Activated CD4-positive, alpha-beta T cell treated with anti-CD3 and anti-CD28 coated beads, Interleukin-2, amount 50 U/mL, for 16 hours (primary cell): ENCODE data around the gene THADA.
"Not testable (repeated sequence)": the region's sequence is repeated elsewhere in the genome, so short reads cannot be mapped to it uniquely, and the experiment has no call there.

Source experiments
- DNase-seq: peaks from one replicate; pipeline ENCODE4 v3.0.0-alpha.2; 2020

THADA gene

DNA sequence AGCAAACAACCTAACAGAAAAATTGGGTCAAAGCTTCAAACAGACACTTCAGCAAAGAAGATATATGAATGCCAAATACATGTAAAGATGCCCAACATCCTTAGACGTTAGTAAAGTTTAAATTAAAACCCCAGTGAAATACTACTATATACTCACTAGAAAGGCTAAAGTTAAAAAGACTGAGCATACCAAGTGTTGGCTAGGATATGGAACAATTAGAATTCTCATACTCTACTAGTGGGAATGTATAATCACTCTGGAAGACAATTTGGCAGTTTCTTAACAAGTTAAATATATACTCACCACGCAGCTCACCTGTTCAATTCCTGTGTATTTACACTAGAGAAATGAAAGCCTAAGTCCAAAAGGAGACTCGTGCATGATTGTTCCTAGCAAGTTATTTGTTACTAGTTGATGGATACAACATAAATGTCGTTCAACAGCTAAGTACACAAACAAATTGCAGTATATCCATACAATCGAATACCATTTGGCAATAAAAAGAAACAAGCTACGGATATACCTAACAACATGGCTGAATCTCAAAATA, 185.7 kb downstream of the THADA start:
- DNase-seq = no peak

DNA sequence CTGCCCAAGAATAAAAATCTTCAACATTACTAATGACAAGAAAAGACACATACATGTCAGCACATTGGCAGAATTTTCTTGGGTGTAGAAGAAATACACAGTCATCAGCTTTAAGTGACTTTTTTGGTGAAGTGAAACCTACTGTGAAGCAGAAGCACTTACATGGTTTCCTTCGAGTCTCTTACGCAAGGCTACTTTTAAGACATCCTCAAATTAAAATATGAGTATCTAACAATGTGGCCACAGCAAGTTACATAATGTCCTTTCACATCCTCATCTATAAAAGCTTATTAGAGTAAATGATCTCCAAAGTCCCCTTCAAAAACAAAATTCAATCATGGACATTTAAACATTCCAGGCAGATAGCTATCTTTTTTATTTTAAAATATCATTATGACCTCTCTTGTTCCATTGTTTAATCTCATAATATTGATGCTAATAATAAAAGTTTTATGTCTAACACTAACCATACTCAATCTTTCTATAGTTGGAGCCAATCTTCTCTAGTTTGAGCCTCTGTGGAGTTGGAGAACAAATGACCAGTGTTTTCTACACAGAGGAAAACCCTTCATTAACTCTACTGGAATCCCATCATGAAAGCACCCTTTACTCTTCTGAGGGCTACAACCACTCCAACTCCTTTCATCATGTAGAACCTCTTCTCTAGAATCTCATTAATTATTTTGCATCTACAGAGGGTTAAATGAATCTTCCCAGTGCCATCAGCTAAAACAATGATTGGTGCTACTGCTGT, 187.3 kb downstream of the THADA start:
- DNase-seq = no peak

DNA sequence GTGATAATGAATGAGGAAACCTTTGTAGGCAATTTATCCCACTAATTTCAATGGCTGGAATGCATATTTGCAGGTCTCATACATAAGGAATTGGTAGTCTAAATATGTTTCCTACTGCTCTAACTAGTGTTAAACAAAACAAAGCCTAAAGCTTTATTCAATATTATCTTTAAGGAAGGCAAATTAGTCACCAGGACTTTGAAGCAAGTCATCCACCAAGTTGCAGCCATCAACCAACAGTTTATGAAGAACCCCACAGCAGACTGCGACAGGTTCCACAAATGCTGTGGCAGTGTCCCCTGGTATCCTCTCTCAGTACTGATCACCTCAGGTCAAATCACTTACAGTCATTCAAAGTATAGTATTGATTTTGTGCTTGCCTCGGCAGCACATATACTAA, 187.9 kb downstream of the THADA start:
- DNase-seq = no peak

DNA sequence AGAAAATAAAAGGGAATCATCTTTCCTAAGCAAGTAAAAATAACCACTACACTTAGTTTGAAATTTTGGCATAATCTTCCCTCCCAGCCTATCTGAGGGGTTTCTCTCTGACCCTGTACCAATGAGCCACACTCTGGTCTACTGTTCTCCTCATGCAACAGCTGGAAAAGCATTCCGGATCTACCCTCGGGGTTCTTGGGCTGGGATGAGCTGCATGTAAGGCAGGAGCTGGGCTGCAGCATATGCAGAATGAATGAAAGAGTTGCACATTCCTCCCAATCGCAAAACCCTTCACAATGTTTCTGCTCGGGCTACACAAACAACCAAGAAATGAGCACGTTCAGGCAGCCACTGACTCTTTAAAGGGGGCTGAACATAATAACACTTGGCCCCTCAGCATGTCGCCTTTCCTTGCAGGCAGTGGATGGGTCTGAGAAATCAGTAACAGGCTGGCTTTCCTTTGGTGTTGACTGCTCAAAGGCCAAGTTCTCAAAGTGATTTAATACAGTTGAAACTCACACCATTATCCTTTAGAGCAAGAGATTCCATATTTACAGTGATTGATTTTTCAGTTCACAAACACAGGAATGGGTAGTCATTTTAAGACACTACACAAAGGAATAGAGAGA, 189.1 kb downstream of the THADA start:
- no peak for DNase-seq

DNA sequence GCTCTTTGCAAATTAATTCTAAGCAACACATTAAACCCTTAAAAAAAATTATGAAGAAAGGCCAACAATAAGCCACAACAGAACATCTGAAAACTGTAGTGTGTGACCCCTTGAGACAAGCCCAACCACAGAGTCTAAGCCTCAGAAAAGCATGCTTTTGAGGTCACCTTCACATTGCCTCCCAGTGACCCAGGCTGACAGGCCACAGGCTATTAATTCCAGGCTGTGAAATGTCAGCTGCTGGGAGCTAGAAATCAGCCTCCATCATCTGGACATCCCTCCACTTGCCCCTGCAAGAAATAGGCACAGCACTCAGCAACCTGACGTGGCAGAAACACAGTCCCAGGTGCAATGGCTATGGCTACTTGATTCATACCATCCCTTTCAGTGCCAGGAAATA, 190.0 kb downstream of the THADA start:
- DNase-seq = no peak

DNA sequence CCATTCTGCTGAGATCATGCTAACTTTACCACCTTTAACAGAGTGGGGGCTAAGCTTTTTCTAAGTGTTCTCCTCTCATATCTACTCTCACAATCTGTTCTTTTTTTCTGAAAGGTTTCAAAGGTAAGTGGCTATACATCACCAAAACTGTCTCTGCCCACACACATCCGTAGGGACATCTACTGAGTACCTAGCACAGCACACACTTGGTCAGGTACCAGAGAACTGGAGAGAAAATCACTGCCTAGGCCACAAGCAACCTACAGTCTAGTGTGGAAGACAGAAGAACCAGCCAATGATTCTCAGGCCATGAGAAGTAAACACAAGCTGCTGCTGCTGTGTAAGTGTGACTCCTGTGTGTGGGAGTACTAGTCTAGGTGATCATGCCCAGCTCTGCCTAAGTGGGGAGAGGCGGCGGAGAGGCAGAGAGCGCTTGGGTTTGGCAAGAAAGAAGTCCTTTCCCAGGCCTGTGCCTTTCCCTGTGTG, 193.3 kb downstream of the THADA start:
- no peak for DNase-seq

DNA sequence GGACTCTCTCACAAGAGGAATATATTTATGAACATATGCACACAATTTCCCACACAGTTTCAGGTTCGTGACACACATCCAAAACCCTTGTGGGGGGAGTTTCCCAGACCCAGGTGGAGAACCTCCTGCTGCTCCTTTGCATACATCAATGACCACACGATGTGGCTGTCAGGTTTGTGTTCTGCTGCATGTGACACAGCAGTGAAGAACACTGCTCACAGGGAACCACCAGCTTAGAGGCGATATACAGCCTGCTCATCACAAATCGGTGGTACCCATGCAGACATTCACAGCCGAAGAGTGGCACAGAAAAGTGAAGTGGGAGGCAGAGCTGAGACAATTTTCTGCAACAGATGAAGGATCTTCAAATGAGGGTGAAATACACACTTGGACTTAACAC, 193.8 kb downstream of the THADA start:
- peak; percentile 45 for DNase-seq

DNA sequence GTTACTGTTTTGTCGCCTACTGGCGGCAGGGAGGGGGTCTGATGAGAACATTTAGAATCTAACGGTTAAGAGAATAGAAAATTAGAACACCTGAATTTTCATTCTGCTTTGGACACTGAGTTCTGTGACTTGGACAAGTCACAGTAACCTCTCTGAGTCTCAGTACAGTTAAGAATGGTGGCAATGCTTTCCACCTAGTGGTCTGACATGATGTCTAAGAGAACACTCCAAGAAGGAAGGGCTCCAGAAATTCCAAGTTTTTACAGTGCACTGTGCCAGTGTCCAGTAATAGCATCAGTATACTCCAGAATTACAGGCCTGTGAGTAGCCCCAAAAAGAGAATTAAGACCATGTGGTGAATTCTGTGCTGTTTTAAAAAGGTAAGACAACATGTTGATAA, 195.3 kb downstream of the THADA start:
- no peak for DNase-seq

DNA sequence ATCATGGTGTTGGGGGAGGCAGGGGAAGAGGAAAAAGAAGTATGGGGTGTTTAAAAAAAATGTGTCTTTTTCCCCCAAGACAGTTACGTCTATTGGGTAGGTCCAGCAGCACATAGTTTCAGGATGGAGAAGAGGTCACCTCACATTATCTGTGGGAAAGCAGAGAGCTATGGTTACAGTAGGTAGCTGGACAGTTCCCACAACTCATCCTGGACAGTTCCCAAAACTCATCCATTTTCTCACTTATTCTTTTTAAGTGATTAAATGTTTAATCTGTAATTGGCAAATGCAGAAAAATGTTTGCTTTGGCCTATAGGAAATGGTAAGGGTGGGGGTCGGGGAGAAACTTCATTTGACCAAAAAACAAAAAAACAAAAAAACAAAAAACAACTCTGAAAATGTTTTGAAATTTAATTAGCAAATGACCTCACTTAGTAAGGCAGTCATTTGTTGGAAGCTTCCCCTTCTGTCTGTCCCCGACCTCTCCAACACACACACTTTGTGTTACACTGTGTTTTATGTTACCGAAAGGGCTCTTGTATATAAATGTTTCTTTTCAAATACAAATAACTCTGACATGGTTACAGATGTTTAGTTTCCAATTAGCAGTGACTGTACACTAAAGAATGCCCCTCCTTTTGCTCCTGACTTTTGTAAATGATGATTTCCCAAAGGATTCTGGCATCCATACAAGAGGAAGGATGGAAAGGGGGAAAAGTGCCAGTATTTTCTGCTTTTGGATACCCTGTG, 196.1 kb downstream of the THADA start:
- no peak for DNase-seq

DNA sequence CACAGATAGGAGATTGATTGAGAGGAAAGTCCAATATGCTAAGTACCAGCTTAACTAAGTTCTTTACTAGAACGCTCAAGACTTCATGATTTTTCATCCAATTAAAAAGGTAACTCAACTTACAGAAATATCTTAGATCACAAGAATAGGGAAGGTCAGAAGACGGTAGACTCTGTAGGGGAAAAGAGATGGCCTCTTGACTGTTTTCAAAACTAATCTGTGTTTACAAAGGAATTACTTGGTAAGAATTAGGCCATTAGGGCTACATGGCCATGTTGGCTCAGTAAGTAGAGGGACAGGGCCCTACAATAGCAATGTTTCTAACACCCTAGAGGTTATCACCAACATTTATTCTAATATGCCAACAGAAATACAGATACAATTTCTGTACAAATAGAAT, 196.7 kb downstream of the THADA start:
- DNase-seq = no peak

DNA sequence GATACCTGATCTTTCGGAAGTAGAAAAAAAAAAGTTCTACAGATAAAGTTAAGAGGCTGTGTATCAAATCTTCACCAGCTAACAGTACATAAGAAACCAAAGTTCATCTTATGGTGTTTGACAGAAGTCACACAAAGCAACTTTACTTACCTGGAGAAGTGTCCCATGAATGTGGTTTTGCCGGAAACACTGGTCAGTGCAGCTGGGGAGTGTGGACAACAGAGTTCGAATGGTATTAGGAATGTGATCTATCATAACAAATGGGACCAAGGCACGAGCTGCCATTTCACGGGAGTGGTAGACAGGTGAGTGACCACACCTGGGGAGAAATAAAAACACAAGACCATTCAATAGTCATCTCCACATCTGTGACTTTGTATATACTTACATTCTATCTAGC, 198.0 kb downstream of the THADA start:
- no peak for DNase-seq

DNA sequence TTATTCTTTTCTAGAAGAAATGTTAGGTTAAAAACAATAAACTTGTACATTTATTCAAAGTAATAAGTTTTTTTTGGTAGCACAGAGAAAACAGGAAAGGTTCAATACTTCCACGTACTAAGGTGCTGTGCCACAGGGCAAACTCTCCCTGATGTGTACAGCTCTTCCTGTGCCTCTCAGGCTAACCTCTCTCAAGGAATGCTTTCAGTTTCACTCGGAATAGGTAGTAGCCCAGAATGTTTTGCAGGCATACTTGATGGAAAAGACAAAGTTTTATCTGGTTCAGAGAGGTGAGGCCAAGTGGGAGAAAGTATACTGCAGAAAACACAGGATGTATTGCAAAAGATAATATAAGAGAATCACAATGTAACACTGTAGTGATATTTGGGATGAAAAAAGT, 198.4 kb downstream of the THADA start:
- no peak for DNase-seq

DNA sequence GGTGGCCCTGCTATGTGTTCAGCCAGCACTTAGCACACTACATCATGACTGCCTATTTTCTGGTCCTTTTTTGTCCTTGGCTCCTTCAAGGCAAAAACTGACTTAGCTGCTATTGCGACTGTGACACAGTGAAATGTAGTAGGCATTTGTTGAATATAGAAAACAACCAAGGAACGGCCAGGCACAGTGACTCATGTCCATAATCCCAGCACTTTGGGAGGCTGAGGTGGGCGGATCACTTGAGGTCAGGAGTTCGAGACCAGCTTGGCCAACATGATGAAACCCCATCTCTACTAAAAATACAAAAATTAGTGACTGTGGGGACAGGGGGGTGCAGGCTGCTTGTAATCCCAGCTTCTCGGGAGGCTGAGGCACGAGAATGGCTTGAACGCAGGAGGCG, 199.5 kb downstream of the THADA start:
- not testable (repeated sequence) for DNase-seq

DNA sequence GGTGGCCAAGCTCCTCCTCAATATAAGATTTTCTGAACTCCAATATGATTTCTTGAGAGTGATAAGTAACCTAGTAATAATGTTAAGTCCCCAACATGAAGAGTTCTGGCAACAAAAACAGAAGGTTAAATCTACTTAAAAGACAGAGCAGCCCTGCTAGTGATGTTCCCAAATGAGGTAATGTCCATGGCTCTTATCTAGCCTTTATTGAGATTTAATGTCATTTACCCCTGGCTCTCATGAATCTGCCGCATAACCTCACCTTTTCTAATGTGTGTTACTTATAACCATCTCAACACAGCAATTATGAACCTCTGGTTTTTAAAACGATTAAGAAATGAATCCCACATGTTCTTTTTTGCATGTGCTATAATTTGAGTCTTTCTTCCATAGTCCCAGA, 201.9 kb downstream of the THADA start:
- no peak for DNase-seq

DNA sequence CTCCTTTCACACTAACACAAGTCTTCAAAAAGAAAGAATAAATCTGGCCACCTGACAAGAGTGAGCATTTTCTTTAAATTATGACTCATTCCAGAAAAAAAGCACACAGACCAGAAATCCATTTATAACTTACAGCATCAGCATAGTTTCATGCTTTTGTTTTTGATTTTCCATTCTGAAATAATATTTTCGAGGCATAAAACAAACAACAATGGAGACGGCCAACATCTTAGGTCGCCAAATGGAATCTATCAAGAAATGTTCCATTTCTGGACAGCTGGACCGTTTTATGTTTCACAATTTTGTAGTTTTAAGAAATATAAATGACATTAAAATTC, 204.0 kb downstream of the THADA start:
- no peak for DNase-seq

DNA sequence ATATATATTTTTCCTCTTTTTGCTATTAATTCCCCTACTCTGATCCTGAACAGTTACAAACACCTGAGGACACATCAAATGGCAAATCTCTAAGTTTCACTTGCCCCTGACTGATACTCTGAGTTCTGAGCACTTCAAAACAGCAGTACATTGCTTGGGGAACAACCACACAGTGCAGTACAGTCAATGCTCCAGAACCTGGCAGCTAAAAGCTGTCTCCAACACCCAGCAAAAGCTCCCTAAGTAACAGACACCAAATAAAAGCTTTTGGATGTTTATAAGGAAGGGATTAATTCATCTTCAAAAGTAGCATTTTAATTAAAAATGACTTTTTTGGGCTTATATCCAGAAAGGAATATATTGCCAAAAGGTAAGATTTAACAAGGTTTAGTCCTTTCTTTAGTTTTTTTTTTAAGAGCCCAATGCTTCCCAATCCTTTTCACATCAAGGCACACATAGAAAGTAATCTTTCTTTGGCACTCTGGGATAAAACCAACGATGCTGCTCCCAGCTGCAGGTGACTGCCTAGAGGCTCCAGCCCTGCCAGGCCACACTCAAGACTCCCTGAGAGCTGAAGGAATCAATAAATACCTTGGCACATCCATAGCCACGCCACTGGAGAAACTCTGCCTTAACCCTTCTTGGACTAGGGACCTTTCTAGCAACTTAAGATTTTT, 204.5 kb downstream of the THADA start:
- DNase-seq = no peak

DNA sequence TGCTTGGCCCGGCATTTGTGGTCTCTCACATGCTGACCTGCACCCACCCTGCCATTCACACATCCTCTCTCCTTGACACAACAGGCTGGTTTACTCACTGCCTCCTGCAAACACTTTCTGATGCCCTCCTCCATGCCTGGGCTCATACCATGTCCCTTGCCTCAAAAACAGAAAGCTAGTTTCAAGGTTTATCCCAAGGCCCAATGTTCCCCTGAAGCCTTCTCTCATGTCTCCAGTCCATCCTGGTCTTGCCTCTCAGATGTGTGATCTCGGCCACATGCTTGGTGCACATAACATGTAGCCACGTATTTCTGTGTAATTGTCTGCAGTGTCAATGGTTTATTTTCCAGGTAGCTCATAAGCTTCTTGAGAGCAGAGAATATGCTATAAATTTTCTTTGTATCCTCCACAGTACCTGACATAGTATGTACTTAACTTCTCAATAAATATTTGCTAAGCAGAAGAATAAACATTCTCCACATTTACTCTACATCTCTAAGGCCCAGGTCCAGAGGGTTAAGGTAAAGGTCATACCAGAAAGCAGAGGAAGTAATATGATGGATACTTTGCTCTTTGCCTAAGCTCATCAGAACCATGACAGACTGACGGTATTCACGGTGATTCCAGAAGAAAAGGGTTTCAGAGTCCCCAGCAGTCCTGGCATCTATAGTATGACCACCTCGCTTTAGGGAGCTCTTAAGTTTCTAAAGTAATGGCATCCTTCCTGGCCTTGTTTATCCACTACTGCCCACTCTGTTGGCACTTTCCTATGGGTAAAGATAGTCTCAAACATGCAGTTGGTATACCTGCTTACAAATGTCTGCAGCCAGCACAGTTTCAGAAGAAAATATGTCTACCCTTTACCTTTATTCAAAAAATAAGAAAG, 206.0 kb downstream of the THADA start:
- DNase-seq = no peak

DNA sequence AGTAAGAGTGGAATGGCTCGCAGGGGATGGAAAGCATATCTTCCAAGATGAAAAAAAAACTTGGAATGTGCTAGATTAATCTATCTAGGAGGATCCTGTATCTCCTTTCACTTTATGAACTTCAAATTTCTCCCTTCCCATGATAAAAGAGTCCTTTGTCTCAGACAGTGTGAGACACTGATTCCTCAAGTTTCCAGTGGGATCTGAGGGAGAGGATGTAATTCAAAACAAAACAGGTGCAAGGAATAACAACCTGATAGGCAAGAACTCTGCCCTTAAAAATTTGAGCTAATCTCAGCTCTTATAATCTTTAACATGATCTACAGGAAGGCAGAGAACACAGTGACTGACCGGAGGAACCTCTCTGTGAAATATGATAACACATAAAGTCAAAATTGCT, 207.5 kb downstream of the THADA start:
- DNase-seq = no peak

DNA sequence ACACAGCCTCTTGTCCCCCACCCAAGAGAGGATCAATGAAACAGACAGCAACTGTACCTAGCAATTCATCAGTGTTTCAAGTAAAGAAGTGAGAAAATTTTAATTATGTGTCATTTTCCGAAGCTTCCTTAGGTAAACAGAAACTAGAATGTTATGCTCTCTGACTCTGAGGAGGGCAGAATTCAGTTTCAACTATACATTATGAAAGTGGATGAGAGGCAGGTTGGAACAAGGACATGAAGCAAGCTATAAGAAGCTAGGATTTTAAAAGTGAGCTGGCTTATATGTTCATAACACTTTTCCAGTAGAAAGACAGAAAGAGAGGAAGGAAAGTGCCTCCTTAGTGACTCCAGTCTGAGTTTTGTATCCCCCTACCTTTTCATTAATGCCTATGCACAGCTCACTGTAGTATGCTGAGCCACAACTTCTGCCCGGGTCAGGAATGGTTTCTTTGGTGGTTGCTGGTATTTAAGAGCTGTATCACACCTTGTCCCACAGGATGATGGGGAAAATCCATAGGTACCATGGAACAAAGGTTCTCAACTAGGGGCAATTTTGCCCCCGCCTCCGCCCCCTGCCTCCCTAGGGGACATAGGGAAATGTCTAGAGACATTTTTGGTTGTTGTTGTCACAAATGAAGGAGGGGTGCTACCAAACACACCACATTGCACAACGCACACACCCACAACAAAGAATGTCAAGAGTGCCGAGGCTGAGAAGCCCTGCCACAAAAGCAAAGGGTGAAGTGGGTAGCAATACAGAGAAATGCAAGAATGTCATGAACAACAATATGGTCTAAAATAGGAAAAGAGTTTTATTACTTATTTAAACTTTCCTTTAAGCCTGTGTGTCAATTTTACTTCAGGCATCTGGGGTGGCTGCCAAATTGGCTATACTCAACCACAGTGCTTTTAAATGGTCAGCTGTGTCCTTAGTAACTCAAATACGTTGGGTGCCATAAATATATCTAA, 208.5 kb downstream of the THADA start:
- DNase-seq = peak; percentile 74

DNA sequence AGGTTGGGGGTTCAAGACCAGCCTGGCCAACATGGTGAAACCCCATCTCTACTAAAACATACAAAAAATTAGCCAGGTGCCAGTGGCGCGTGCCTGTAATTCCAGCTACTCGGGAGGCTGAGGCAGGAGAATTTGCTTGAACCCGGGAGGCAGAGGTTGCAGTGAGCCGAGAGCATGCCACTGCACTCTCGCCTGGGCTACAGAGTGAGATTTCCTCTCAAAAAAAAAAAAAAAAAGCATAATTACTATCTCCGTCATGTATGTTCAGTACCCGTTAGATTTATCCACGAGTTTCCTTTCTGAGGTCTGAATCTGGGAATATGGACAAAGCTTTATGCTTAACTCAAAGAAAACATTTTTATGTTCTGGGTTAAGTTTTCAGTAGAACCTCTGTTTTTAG, 209.2 kb downstream of the THADA start:
- not testable (repeated sequence) for DNase-seq

DNA sequence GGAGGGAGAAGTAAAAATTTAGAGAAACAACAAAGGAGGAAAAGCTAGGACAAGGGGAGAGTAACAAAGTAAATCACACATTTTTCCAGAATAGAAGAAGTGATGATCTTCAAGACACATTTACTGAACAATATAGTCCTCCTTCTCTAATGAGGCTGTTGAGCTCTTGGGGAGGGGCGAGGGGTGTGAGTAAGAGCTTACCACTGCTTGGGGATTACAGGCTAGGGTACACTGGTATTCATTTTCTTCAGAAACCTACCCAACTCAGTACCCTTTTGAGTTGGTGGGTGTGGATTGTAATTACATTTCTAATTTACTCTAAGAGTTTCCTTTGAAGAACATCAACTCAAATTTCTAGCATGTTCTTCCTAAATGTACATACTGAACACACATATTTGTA, 211.7 kb downstream of the THADA start:
- DNase-seq = no peak
